ENCODE results near the gene SLC39A8.
"Not testable (repeated sequence)": the region's sequence is repeated elsewhere in the genome, so short reads cannot be mapped to it uniquely, and the experiment has no call there.

The SLC39A8 gene

GRCh38 chr4:102246416-102246815 is 98.9 kb downstream of the SLC39A8 start:
- no peaks in the 10 kb centered on the region for H3K9me3 ChIP-seq (ENCODE audit: control insufficient read depth, low read length)
- no peak overlapping the region for H3K4me3 ChIP-seq (ENCODE audit: low read length)
- H3K4me1 ChIP-seq (ENCODE audit: control insufficient read depth, insufficient read depth, low read length) = no peaks in the 10 kb centered on the region
- no peaks in the 10 kb centered on the region for H3K36me3 ChIP-seq (ENCODE audit: control insufficient read depth, insufficient read depth, low read length)
- no peak overlapping the region for H3K9ac ChIP-seq (ENCODE audit: low read length)
- H3K27me3 ChIP-seq (ENCODE audit: control insufficient read depth, insufficient read depth, low read length) = no peaks in the 10 kb centered on the region

- H3K4me3 ChIP-seq (ENCODE audit: low read length) = no peak overlapping the region
Observed at GRCh38 chr4:102244878-102245535, 100.3 kb downstream of the SLC39A8 start.

GRCh38 chr4:102243296-102243695 is 102.0 kb downstream of the SLC39A8 start:
- not testable (repeated sequence) for H3K36me3 ChIP-seq (ENCODE audit: control insufficient read depth, insufficient read depth, low read length); H3K4me1 ChIP-seq (ENCODE audit: control insufficient read depth, insufficient read depth, low read length); H3K9ac ChIP-seq (ENCODE audit: low read length); H3K9me3 ChIP-seq (ENCODE audit: control insufficient read depth, low read length); H3K4me3 ChIP-seq (ENCODE audit: low read length); H3K27me3 ChIP-seq (ENCODE audit: control insufficient read depth, insufficient read depth, low read length)

More at GRCh38 chr4:102244878-102245535, 100.3 kb downstream of the SLC39A8 start:
- no peaks in the 10 kb centered on the region for H3K27me3 ChIP-seq (ENCODE audit: control insufficient read depth, insufficient read depth, low read length)
- H3K4me1 ChIP-seq (ENCODE audit: control insufficient read depth, insufficient read depth, low read length) = no peaks in the 10 kb centered on the region
- H3K9me3 ChIP-seq (ENCODE audit: control insufficient read depth, low read length) = no peaks in the 10 kb centered on the region
- no peak overlapping the region for H3K9ac ChIP-seq (ENCODE audit: low read length)
- no peaks in the 10 kb centered on the region for H3K36me3 ChIP-seq (ENCODE audit: control insufficient read depth, insufficient read depth, low read length)

GRCh38 chr4:102234243-102234838 is 110.9 kb downstream of the SLC39A8 start:
- Histone ChIP-seq H3K4me1 (ENCODE audit: control insufficient read depth, insufficient read depth, low read length) (no peaks in the 10 kb centered on the region), H3K9ac (ENCODE audit: low read length) (no peak overlapping the region), H3K36me3 (ENCODE audit: control insufficient read depth, insufficient read depth, low read length) (no peaks in the 10 kb centered on the region), H3K9me3 (ENCODE audit: control insufficient read depth, low read length) (no peaks in the 10 kb centered on the region), H3K4me3 (ENCODE audit: low read length) (no peak overlapping the region), H3K27me3 (ENCODE audit: control insufficient read depth, insufficient read depth, low read length) (no peaks in the 10 kb centered on the region)

GRCh38 chr4:102230194-102230593 is 115.1 kb downstream of the SLC39A8 start:
- Histone ChIP-seq H3K9ac (ENCODE audit: low read length) (no peak overlapping the region), H3K27me3 (ENCODE audit: control insufficient read depth, insufficient read depth, low read length) (no peaks in the 10 kb centered on the region), H3K4me1 (ENCODE audit: control insufficient read depth, insufficient read depth, low read length) (no peaks in the 10 kb centered on the region), H3K36me3 (ENCODE audit: control insufficient read depth, insufficient read depth, low read length) (no peaks in the 10 kb centered on the region), H3K4me3 (ENCODE audit: low read length) (no peak overlapping the region), H3K9me3 (ENCODE audit: control insufficient read depth, low read length) (no peaks in the 10 kb centered on the region)

- Histone ChIP-seq H3K9ac (ENCODE audit: low read length) (no peak overlapping the region), H3K4me1 (ENCODE audit: control insufficient read depth, insufficient read depth, low read length) (no peaks in the 10 kb centered on the region), H3K9me3 (ENCODE audit: control insufficient read depth, low read length) (no peaks in the 10 kb centered on the region), H3K4me3 (ENCODE audit: low read length) (no peak overlapping the region), H3K36me3 (ENCODE audit: control insufficient read depth, insufficient read depth, low read length) (no peaks in the 10 kb centered on the region), H3K27me3 (ENCODE audit: control insufficient read depth, insufficient read depth, low read length) (no peaks in the 10 kb centered on the region)
Observed at GRCh38 chr4:102227388-102227787, 117.9 kb downstream of the SLC39A8 start.

GRCh38 chr4:102223461-102223860 is 121.8 kb downstream of the SLC39A8 start:
- H3K4me3 ChIP-seq (ENCODE audit: low read length) = no peak overlapping the region
- H3K9me3 ChIP-seq (ENCODE audit: control insufficient read depth, low read length) = no peaks in the 10 kb centered on the region
- no peaks in the 10 kb centered on the region for H3K4me1 ChIP-seq (ENCODE audit: control insufficient read depth, insufficient read depth, low read length)
- H3K36me3 ChIP-seq (ENCODE audit: control insufficient read depth, insufficient read depth, low read length) = no peaks in the 10 kb centered on the region
- no peaks in the 10 kb centered on the region for H3K27me3 ChIP-seq (ENCODE audit: control insufficient read depth, insufficient read depth, low read length)
- no peak overlapping the region for H3K9ac ChIP-seq (ENCODE audit: low read length)

GRCh38 chr4:102222838-102223409 is 122.4 kb downstream of the SLC39A8 start:
- Histone ChIP-seq H3K4me1 (ENCODE audit: control insufficient read depth, insufficient read depth, low read length) (no peaks in the 10 kb centered on the region), H3K36me3 (ENCODE audit: control insufficient read depth, insufficient read depth, low read length) (no peaks in the 10 kb centered on the region), H3K4me3 (ENCODE audit: low read length) (no peak overlapping the region), H3K9ac (ENCODE audit: low read length) (no peak overlapping the region), H3K9me3 (ENCODE audit: control insufficient read depth, low read length) (no peaks in the 10 kb centered on the region), H3K27me3 (ENCODE audit: control insufficient read depth, insufficient read depth, low read length) (no peaks in the 10 kb centered on the region)

GRCh38 chr4:102219129-102219528 is 126.2 kb downstream of the SLC39A8 start:
- Histone ChIP-seq H3K4me3 (ENCODE audit: low read length) (no peak overlapping the region), H3K27me3 (ENCODE audit: control insufficient read depth, insufficient read depth, low read length) (no peaks in the 10 kb centered on the region), H3K9me3 (ENCODE audit: control insufficient read depth, low read length) (no peaks in the 10 kb centered on the region), H3K4me1 (ENCODE audit: control insufficient read depth, insufficient read depth, low read length) (no peaks in the 10 kb centered on the region), H3K9ac (ENCODE audit: low read length) (no peak overlapping the region), H3K36me3 (ENCODE audit: control insufficient read depth, insufficient read depth, low read length) (no peaks in the 10 kb centered on the region)

GRCh38 chr4:102218656-102219055 is 126.6 kb downstream of the SLC39A8 start:
- no peaks in the 10 kb centered on the region for H3K36me3 ChIP-seq (ENCODE audit: control insufficient read depth, insufficient read depth, low read length)
- no peaks in the 10 kb centered on the region for H3K9me3 ChIP-seq (ENCODE audit: control insufficient read depth, low read length)
- H3K4me3 ChIP-seq (ENCODE audit: low read length) = no peak overlapping the region
- no peaks in the 10 kb centered on the region for H3K4me1 ChIP-seq (ENCODE audit: control insufficient read depth, insufficient read depth, low read length)
- H3K27me3 ChIP-seq (ENCODE audit: control insufficient read depth, insufficient read depth, low read length) = no peaks in the 10 kb centered on the region
- no peak overlapping the region for H3K9ac ChIP-seq (ENCODE audit: low read length)

- Histone ChIP-seq H3K9ac (ENCODE audit: low read length) (no peak overlapping the region), H3K36me3 (ENCODE audit: control insufficient read depth, insufficient read depth, low read length) (no peaks in the 10 kb centered on the region), H3K27me3 (ENCODE audit: control insufficient read depth, insufficient read depth, low read length) (no peaks in the 10 kb centered on the region), H3K9me3 (ENCODE audit: control insufficient read depth, low read length) (no peaks in the 10 kb centered on the region), H3K4me1 (ENCODE audit: control insufficient read depth, insufficient read depth, low read length) (no peaks in the 10 kb centered on the region), H3K4me3 (ENCODE audit: low read length) (no peak overlapping the region)
Observed at GRCh38 chr4:102217775-102218355, 127.4 kb downstream of the SLC39A8 start.

GRCh38 chr4:102217345-102217744 is 127.9 kb downstream of the SLC39A8 start:
- Histone ChIP-seq H3K4me3 (ENCODE audit: low read length) (no peak overlapping the region), H3K9me3 (ENCODE audit: control insufficient read depth, low read length) (no peaks in the 10 kb centered on the region), H3K9ac (ENCODE audit: low read length) (no peak overlapping the region), H3K27me3 (ENCODE audit: control insufficient read depth, insufficient read depth, low read length) (no peaks in the 10 kb centered on the region), H3K36me3 (ENCODE audit: control insufficient read depth, insufficient read depth, low read length) (no peaks in the 10 kb centered on the region), H3K4me1 (ENCODE audit: control insufficient read depth, insufficient read depth, low read length) (no peaks in the 10 kb centered on the region)

Data from mucosa of stomach (tissue), 1 donor.